ENCODE results near the gene FBN1.

The FBN1 gene

GRCh38 chr15:48578965-48579364 is 66.5 kb downstream of the FBN1 start:
- no peak for DNase-seq

GRCh38 chr15:48577469-48577868 is 68.0 kb downstream of the FBN1 start:
- DNase-seq, result no peak

GRCh38 chr15:48574187-48574586 is 71.3 kb downstream of the FBN1 start:
- no peak for DNase-seq

- no peak for DNase-seq
These were observed 71.7 kb downstream of the FBN1 start for GRCh38 chr15:48573780-48574179.

GRCh38 chr15:48572823-48573222 is 72.7 kb downstream of the FBN1 start:
- no peak for DNase-seq

- no peak for DNase-seq
These were observed 74.0 kb downstream of the FBN1 start for GRCh38 chr15:48571510-48571909.

- no peak for DNase-seq
These were observed 74.7 kb downstream of the FBN1 start for GRCh38 chr15:48570822-48571221.

GRCh38 chr15:48569591-48570302 is 75.8 kb downstream of the FBN1 start:
- no peak for DNase-seq

- no peak for DNase-seq
These were observed 78.8 kb downstream of the FBN1 start for GRCh38 chr15:48566668-48567067.

- DNase-seq, result no peak
These were observed 79.7 kb downstream of the FBN1 start for GRCh38 chr15:48565560-48566482.

- no peak for DNase-seq
These were observed 80.8 kb downstream of the FBN1 start for GRCh38 chr15:48564690-48565089.

- no peak for DNase-seq
These were observed 81.6 kb downstream of the FBN1 start for GRCh38 chr15:48563934-48564333.

GRCh38 chr15:48560321-48561051 is 85.0 kb downstream of the FBN1 start:
- DNase-seq, result no peak

- no peak for DNase-seq
These were observed 86.2 kb downstream of the FBN1 start for GRCh38 chr15:48559285-48559684.

GRCh38 chr15:48558226-48558625 is 87.3 kb downstream of the FBN1 start:
- no peak for DNase-seq

- DNase-seq, result no peak
These were observed 88.2 kb downstream of the FBN1 start for GRCh38 chr15:48557335-48557734.

- DNase-seq, result no peak
These were observed 89.2 kb downstream of the FBN1 start for GRCh38 chr15:48556159-48556897.

- no peak for DNase-seq
These were observed 90.1 kb downstream of the FBN1 start for GRCh38 chr15:48555241-48555881.

- no peak for DNase-seq
These were observed 91.4 kb downstream of the FBN1 start for GRCh38 chr15:48554112-48554511.

- no peak for DNase-seq
These were observed 92.0 kb downstream of the FBN1 start for GRCh38 chr15:48553559-48553958.

- DNase-seq, result no peak
These were observed 94.5 kb downstream of the FBN1 start for GRCh38 chr15:48550822-48551525.

All from T-helper 2 cell (primary cell).